DMS79 (cell line): ENCODE data around the gene JAG1.
A peak's percentile ranks its signal among the peaks of the same experiment; 100 is the strongest.

ENCODE experiments used
- DNase-seq: peaks from one replicate; lab custom pipeline; 2025; lab: John Stamatoyannopoulos, UW

JAG1 gene

DNA sequence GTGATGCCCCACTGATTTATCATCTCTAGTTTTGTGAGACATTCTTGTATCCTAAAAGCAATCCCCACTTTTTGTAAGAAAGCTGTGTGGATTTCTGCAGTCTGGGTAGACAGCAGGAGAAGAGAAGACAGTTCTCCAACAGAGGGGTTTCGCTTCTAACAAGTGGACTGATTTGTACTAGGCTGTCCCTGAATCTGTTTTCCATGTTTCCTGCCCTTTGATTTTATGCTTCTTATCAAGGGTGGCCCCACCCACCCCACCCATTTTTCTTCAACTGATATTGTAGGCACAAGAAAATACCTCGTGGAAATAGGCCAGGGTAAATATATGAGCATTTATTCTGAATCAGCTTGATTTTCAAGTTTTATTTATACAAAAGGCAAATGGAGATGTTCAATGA is 25.7 kb upstream of the JAG1 start:
- no peak for DNase-seq

DNA sequence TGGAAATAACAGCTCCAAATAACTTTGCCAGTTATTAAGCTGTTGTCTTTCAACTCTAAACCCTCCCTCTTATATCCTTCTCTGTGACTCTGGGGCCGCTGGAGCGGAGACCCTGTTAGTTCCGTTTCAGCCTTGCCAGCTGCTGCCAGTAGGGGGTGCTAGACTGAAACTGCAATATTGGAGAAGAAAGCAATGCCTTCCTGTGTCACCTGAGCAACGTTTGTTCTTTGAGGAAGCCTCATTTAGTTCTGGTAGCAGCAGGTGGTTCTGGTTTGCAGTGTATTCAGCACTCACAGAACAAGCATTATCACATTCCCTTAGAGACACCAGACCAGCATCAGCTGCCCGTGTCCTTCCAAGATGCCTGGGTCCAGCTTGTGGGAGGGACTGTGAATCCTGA is 22.9 kb upstream of the JAG1 start:
- no peak for DNase-seq

DNA sequence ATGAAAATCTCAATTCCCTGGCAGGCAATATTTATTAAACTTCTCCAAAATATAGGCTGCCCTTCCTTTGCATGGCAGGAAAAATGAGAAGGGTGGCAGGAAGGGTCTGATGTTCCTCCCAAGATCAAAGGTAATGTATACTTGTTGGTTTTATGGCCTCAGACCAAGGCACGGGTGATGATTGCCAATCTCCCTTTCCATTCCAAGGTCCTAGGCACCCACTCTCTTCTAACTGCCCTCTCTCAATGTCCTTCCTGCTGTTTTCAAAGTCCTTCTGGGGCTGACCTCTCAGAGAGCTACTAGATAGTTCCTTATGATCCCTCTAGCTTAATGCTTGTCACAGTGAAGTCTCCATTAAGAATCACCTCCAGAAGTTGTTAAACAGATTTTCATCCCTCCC is 15.6 kb upstream of the JAG1 start:
- DNase-seq: no peak

- no peak for DNase-seq
These were observed 14.1 kb upstream of the JAG1 start for GRCh38 chr20:10687895-10688294.

DNA sequence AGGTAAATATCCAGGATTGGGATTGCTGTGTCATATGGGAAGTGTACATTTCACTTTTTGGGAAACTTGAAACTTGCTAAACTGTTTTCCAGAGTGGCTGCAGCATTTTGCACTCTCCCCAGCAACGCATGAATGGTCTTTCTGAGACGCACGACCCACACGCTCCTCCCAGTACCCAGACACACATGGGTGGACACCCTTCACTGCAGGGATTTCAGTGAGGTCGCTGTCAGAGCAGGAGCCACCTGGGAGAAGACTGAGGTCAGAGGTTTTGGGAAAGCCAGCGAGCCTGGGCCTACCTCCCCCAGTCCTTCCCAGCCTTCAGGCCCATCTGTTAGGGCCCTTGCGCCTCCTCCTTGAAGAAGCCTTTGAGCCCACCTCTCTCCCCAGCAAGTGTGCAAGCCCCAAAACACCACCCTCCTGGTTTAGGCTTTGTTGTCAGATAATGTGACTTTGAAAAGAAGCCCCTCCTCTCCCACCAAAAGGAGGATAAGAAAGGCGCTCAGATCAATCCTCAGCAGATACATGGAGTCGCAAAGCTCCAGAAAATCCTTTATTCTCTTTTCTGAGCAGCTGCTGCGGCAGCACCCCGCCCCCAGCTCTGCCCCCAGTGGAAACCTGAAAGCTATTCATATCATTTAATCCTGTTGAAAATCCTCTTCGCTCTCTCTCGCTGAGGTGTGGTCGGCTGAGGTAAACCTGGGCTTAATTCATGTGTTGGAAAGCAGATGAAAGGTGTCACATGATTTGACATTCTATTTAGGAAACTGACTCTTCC is 12.7 kb upstream of the JAG1 start:
- no peak for DNase-seq

DNA sequence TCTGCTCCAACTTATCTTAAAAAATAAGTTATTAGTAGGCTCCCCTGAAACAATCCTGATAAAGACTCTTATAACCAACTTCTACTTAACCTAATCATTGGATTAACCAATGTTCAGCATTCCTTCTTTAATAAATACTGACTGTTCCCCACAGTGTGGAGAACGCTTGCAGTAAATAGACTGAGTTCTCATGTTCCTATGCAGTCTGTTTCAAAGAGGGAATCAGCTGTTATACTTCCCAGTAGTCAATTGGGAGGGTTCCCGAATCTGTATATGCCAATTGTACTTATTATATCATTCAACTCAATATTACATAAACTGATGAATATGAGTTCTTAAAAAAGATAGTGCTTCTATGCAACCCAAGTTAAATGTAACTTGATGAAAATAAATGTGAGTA is 9.7 kb upstream of the JAG1 start:
- no peak for DNase-seq

GRCh38 chr20:10682939-10683338 is 9.1 kb upstream of the JAG1 start:
- DNase-seq: no peak

GRCh38 chr20:10681494-10681893 is 7.7 kb upstream of the JAG1 start:
- no peak for DNase-seq

- no peak for DNase-seq
These were observed 6.8 kb upstream of the JAG1 start for GRCh38 chr20:10680571-10680970.

GRCh38 chr20:10679269-10679668 is 5.5 kb upstream of the JAG1 start:
- no peak for DNase-seq

DNA sequence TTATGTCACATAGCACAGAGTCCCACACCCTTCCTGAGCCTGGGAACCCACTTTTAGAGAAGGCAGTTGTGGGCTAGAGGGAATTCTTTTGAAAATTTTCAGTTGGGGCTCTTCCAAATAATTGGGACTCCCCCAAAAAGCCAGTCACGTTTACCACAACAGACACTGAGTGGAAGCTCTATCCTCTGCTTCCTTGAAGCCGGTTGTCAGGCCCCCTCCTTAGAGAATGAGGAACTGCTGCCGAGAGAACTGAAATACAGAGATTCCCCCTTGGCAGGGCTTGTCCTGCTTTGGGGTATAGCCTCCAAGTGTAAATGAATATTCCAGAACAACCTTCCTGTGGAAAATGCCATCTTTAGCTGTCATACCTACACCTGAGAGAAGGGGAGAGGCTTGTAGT is 2.7 kb upstream of the JAG1 start:
- no peak for DNase-seq

DNA sequence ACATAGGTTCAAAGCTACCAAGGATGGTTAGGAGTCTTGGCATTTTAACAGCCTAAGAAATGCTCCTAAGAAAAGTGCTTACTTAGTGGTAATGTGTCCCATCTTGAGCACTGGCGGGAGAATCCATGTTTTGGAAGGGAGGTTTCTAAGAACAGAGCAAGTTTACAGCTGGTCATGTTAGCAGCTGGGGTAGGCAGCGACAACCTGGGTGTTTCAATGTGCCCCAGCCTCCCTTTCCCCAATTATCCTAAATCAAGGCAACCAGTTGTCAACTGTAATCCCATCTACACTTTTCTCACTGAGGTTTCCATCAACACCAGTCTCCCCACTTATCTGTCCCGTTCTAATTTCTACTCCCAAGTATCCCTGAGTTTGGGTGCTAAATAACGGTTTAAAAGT is 1.6 kb upstream of the JAG1 start:
- no peak for DNase-seq

DNA sequence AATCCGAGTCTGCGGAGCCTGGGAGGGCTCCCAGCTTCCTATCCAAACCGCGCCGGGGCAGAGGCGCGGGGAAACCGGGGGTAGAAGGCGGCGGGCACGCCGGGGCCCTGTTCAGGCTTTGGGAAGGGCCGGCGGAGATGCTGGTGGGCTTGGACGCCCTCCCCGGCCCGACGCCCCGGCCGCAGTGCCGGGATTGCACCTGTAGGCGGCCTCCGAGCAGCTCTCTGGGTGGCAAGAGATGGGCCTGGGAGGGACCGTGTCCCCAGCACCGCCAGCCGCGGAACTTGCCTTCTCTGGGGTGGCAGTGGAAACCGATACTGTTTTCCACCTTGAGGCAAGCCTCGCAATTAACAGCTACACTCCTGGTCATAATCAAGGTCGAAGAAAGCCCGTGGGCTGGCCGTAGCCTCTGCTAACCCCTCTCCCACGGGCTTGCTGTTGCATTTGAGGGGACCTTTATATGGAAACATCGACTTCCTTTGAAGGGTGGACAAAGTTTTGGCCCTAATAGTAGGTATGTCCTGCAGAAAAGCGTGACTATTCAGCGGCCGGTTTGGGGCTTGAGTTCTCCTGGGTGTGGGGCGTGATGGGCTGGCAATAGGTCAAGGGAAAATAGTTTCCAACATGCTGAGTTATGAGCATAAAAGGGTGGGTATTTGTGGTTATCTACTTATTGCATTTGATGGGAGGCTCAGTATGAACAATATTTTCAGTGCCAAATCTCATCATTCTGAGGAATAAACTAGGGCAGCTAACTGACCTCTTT is 1.1 kb upstream of the JAG1 start:
- no peak for DNase-seq

GRCh38 chr20:10673176-10673841 is 490 bp downstream of the JAG1 start:
- peak; percentile 43 for DNase-seq

DNA sequence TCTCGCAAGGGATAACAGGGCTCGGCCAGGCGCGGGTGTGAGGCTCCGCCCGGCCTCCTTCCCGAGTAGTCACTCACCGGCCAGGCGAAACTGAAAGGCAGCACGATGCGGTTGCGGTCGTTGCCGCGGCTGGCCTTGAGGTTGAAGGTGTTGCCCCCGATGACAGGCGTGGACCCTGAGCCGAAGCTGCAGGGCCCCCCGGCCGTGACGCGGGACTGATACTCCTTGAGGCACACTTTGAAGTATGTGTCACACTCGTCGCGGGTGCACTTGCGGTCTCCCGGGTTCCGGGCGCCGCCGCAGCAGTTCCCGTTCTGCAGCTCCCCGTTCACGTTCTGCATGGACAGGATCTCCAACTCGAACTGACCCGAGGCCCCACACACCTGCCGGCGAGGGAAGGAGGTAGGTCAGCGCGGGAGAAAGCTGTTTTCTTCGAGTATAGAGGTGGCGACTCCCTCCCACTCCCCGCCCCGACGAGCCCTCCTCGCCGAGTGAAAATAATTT is 1.1 kb downstream of the JAG1 start:
- DNase-seq: peak; percentile 10

- no peak for DNase-seq
These were observed 1.7 kb downstream of the JAG1 start for GRCh38 chr20:10671919-10672623.

GRCh38 chr20:10671221-10671918 is 2.4 kb downstream of the JAG1 start:
- DNase-seq: peak; percentile 5

- no peak for DNase-seq
These were observed 3.1 kb downstream of the JAG1 start for GRCh38 chr20:10670501-10671220.

- no peak for DNase-seq
These were observed 3.9 kb downstream of the JAG1 start for GRCh38 chr20:10669843-10670446.

- DNase-seq: no peak
These were observed 5.0 kb downstream of the JAG1 start for GRCh38 chr20:10668677-10669368.
